Measurements from ENCODE around the gene CEMIP.

DNA sequence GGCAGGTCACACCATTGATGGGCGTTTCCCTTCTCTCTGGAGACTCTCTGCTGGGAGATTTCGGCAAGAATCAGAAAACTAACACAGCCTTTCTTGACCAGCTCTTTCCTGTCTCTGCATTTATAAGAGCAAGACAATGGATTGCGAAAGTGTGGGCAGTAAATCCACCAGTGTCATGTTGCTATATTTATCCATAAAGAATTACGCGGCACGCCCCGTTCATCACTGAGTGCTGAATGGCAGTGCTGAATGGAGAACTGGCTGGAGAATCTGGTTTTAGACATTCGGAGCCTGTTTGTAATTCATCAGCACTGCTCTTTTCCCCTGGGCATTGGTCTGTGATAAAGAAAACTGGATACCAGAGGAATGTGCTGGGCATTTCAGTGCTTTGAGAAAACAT is 2.0 kb upstream of the CEMIP start:
- TF ChIP-seq, protein P1, sequence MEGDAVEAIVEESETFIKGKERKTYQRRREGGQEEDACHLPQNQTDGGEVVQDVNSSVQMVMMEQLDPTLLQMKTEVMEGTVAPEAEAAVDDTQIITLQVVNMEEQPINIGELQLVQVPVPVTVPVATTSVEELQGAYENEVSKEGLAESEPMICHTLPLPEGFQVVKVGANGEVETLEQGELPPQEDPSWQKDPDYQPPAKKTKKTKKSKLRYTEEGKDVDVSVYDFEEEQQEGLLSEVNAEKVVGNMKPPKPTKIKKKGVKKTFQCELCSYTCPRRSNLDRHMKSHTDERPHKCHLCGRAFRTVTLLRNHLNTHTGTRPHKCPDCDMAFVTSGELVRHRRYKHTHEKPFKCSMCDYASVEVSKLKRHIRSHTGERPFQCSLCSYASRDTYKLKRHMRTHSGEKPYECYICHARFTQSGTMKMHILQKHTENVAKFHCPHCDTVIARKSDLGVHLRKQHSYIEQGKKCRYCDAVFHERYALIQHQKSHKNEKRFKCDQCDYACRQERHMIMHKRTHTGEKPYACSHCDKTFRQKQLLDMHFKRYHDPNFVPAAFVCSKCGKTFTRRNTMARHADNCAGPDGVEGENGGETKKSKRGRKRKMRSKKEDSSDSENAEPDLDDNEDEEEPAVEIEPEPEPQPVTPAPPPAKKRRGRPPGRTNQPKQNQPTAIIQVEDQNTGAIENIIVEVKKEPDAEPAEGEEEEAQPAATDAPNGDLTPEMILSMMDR (IDR thresholded peaks at IDR 0.05), result no peak
- no peak for TF ChIP-seq EZH2 (IDR thresholded peaks at IDR 0.05)

Measured in neural progenitor cell (in vitro differentiated cells).